ENCODE results near the gene PLEKHH2.
"Not testable (repeated sequence)": the region's sequence is repeated elsewhere in the genome, so short reads cannot be mapped to it uniquely, and the experiment has no call there.

Gene PLEKHH2

GRCh38 chr2:43636621-43637020 is 439 bp upstream of the PLEKHH2 start:
- no peak for DNase-seq (ENCODE audit: low read depth)

- no peak for DNase-seq (ENCODE audit: low read depth)
Observed at GRCh38 chr2:43642363-43642762, 5.3 kb downstream of the PLEKHH2 start.

- DNase-seq (ENCODE audit: low read depth): no peak
Observed at GRCh38 chr2:43643680-43644079, 6.6 kb downstream of the PLEKHH2 start.

GRCh38 chr2:43648994-43649701 is 12.1 kb downstream of the PLEKHH2 start:
- DNase-seq (ENCODE audit: low read depth): no peak

- no peak for DNase-seq (ENCODE audit: low read depth)
Observed at GRCh38 chr2:43653506-43653905, 16.4 kb downstream of the PLEKHH2 start.

GRCh38 chr2:43657241-43657640 is 20.2 kb downstream of the PLEKHH2 start:
- DNase-seq (ENCODE audit: low read depth): no peak

- DNase-seq (ENCODE audit: low read depth): no peak
Observed at GRCh38 chr2:43675646-43676321, 38.7 kb downstream of the PLEKHH2 start.

- no peak for DNase-seq (ENCODE audit: low read depth)
Observed at GRCh38 chr2:43676322-43677050, 39.4 kb downstream of the PLEKHH2 start, which contains the start of gene C1GALT1C1L. Gene C1GALT1C1L (minus strand): TSS chr2:43676429. CDS start chr2:43676322, 107 bp downstream.

- not testable (repeated sequence) for DNase-seq (ENCODE audit: low read depth)
Observed at GRCh38 chr2:43677783-43678182, 40.7 kb downstream of the PLEKHH2 start.

- no peak for DNase-seq (ENCODE audit: low read depth)
Observed at GRCh38 chr2:43685357-43685756, 48.3 kb downstream of the PLEKHH2 start.

- DNase-seq (ENCODE audit: low read depth): no peak
Observed at GRCh38 chr2:43689999-43690398, 52.9 kb downstream of the PLEKHH2 start.

- DNase-seq (ENCODE audit: low read depth): no peak
Observed at GRCh38 chr2:43692428-43692994, 55.5 kb downstream of the PLEKHH2 start.

GRCh38 chr2:43698140-43698539 is 61.1 kb downstream of the PLEKHH2 start:
- DNase-seq (ENCODE audit: low read depth): not testable (repeated sequence)

- no peak for DNase-seq (ENCODE audit: low read depth)
Observed at GRCh38 chr2:43699761-43700160, 62.7 kb downstream of the PLEKHH2 start.

GRCh38 chr2:43701111-43701510 is 64.1 kb downstream of the PLEKHH2 start:
- no peak for DNase-seq (ENCODE audit: low read depth)

- DNase-seq (ENCODE audit: low read depth): no peak
Observed at GRCh38 chr2:43707255-43708015, 70.4 kb downstream of the PLEKHH2 start.

- no peak for DNase-seq (ENCODE audit: low read depth)
Observed at GRCh38 chr2:43708178-43708577, 71.1 kb downstream of the PLEKHH2 start.

GRCh38 chr2:43708891-43709290 is 71.8 kb downstream of the PLEKHH2 start:
- DNase-seq (ENCODE audit: low read depth): no peak

GRCh38 chr2:43710866-43711265 is 73.8 kb downstream of the PLEKHH2 start:
- DNase-seq (ENCODE audit: low read depth): no peak

GRCh38 chr2:43714164-43714563 is 77.1 kb downstream of the PLEKHH2 start:
- DNase-seq (ENCODE audit: low read depth): no peak

GRCh38 chr2:43715300-43716098 is 78.4 kb downstream of the PLEKHH2 start:
- no peak for DNase-seq (ENCODE audit: low read depth)
